Esophagus squamous epithelium (tissue), 4 donors: ENCODE data around the gene PRPF38B.

Experiments
- CTCF ChIP-seq, 6 experiments: fragments of 450-650 bp in 4 of 6; fragments of 200-600 bp in 2 of 6; sonication (generic) in 2 of 6; IDR thresholded peaks; one replicate each; pipeline ENCODE4 v1.5.1; 2016 to 2019; ENCODE audit warnings: antibody characterized with exemption in 6 of 6, mild to moderate bottlenecking in 4 of 6, moderate library complexity in 4 of 6
- POLR2A ChIP-seq, 4 donors: fragments of 450-650 bp; IDR thresholded peaks; one replicate each; pipeline ENCODE4 v1.6.1; 2017; ENCODE audit warnings: antibody characterized with exemption in 4 of 4, mild to moderate bottlenecking in 4 of 4, moderate library complexity in 3 of 4

DNA sequence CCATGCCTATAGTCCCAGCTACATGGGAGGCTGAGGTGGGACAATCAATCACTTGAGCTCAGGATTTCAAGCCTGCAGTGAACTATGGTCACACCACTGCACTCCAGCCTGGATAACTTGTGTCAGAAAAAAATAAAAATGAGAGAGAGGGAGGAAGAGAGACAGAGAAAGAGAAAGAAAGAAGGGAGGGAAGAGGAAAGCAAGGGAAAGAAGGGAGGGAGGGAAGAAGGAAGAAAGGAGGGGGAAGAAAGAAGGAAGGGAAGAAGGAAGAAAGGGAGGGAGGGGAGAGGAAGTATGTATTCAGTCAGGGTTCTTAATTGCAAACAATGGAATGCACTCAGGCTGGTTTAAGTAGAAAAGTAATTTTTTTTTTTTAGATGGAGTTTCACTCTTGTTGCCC is 23.3 kb upstream of the PRPF38B start:
- no peak for TF ChIP-seq CTCF (IDR thresholded peaks at IDR 0.05)
- TF ChIP-seq POLR2A (IDR thresholded peaks at IDR 0.05), result no peak
